A549 (cell line): ENCODE measurements around the gene CD83. TPM values are rescaled to one million over a fixed set of nuclear protein-coding genes. Genes with fewer than 3 reads are reported as not detected.
A peak's percentile ranks its signal among the peaks of the same experiment; 100 is the strongest.

ENCODE experiments used
- ATAC-seq, 2 experiments: fragments of 200-7000 bp in 1 of 2; fragments of >200 bp in 1 of 2; cut with Nextera tagmentation in 1 of 2; cut with Tn5 transposase in 1 of 2; 3 replicates each; pipeline versions ENCODE4 v1.8.0 to v1.9.1; 2018 to 2020; ENCODE audit warnings: mild to moderate bottlenecking in 1 of 2, moderate library complexity in 1 of 2
- CTCF ChIA-PET: fragments of 300-600 bp; sonication (Branson Sonifier 250); formaldehyde crosslinking; extraction: SDS; loops from one replicate; lab custom pipeline; 2021; ENCODE audit warnings: antibody characterized with exemption, inconsistent platforms; lab: Yijun Ruan, JAX
- POLR2A ChIA-PET: fragments of 350-600 bp; formaldehyde crosslinking; extraction: SDS; loops from one replicate; lab custom pipeline; 2021; ENCODE audit warnings: antibody characterized with exemption, inconsistent platforms; lab: Yijun Ruan, JAX
- DNase-seq, 2 experiments: peaks; one replicate each; pipeline versions ENCODE4 v3.0.0 to v3.0.0-alpha.2; 2011 to 2016; ENCODE audit warnings: low read depth in 1 of 2, low spot score in 1 of 2
- FAIRE-seq: peaks from 2 replicates; lab custom pipeline; 2011; peaks lifted over from hg19 to GRCh38; lab: Jason Lieb, UNC
- H3K27ac ChIP-seq, 2 experiments: fragments of >200 bp; sonication (Bioruptor Twin); formaldehyde crosslinking; 3 replicates each; pipeline ENCODE4 v1.5.1; 2016 to 2017
- H3K4me1 ChIP-seq: fragments of >200 bp; sonication (Bioruptor Twin); formaldehyde crosslinking; 3 replicates; pipeline ENCODE4 v1.6.1; 2016
- H3K4me2 ChIP-seq: fragments of >200 bp; sonication (Bioruptor Twin); formaldehyde crosslinking; 3 replicates; pipeline ENCODE4 v1.6.1; 2016
- H3K4me3 ChIP-seq: fragments of >200 bp; sonication (Bioruptor Twin); formaldehyde crosslinking; 3 replicates; pipeline ENCODE4 v1.5.1; 2016
- H3K9me3 ChIP-seq: fragments of >200 bp; sonication (Bioruptor Twin); formaldehyde crosslinking; 3 replicates; pipeline ENCODE4 v1.6.1; 2016
- BCL3 ChIP-seq: fragments of >200 bp; sonication (Bioruptor Twin); formaldehyde crosslinking; IDR thresholded peaks from 3 replicates; pipeline ENCODE4 v1.6.1; 2016
- CBX2 ChIP-seq: fragments of 200-600 bp; sonication (generic); IDR thresholded peaks from 2 replicates; pipeline ENCODE4 v1.6.1; 2016; ENCODE audit warnings: low read depth, mild to moderate bottlenecking, borderline replicate concordance
- CEBPB ChIP-seq, 2 experiments: fragments of >200 bp in 1 of 2; sonication (Bioruptor Twin) in 1 of 2; formaldehyde crosslinking in 1 of 2; IDR thresholded peaks; 2 replicates each; pipeline ENCODE4 v1.6.1; 2012 to 2016
- CHD2 ChIP-seq: fragments of 150-350 bp; IDR thresholded peaks from 2 replicates; pipeline ENCODE4 v1.6.1; 2014; ENCODE audit warnings: low read length; ENCODE audit not compliant: partially characterized antibody
- CHD4 ChIP-seq: fragments of 200-600 bp; sonication (generic); IDR thresholded peaks from 2 replicates; pipeline ENCODE4 v1.6.1; 2016; ENCODE audit warnings: antibody characterized with exemption, mild to moderate bottlenecking, borderline replicate concordance
- FOSL2 ChIP-seq, 2 experiments: fragments of 450-650 bp in 1 of 2; fragments of >200 bp in 1 of 2; sonication (Bioruptor Twin) in 1 of 2; formaldehyde crosslinking; IDR thresholded peaks; 2 replicates each; pipeline versions ENCODE4 v1.5.0 to v1.6.1; 2016 to 2020; ENCODE audit warnings: mild to moderate bottlenecking in 1 of 2, moderate library complexity in 1 of 2
- FOXS1 ChIP-seq: fragments of 250-450 bp; sonication (Bioruptor Pico); IDR thresholded peaks from 2 replicates; pipeline ENCODE4 v1.5.0; 2020; ENCODE audit warnings: mild to moderate bottlenecking, moderate library complexity
- GATA3 ChIP-seq: IDR thresholded peaks from 2 replicates; pipeline ENCODE4 v1.6.1; 2012; ENCODE audit warnings: borderline replicate concordance
- HES2 ChIP-seq: fragments of >200 bp; sonication (Bioruptor Twin); formaldehyde crosslinking; IDR thresholded peaks from 2 replicates; pipeline ENCODE4 v1.6.1; 2016
- HMGXB4 ChIP-seq: fragments of 250-450 bp; sonication (Bioruptor Pico); IDR thresholded peaks from 2 replicates; pipeline ENCODE4 v1.5.0; 2021; ENCODE audit warnings: mild to moderate bottlenecking, moderate library complexity, borderline replicate concordance
- HOXA7 ChIP-seq: fragments of 250-450 bp; sonication (Bioruptor Pico); IDR thresholded peaks from 2 replicates; pipeline ENCODE4 v1.5.0; 2020; ENCODE audit warnings: mild to moderate bottlenecking, moderate library complexity
- JUNB ChIP-seq: fragments of >200 bp; sonication (Bioruptor Twin); formaldehyde crosslinking; IDR thresholded peaks from 2 replicates; pipeline ENCODE4 v1.6.1; 2016
- KDM1A ChIP-seq: fragments of 200-600 bp; sonication (generic); IDR thresholded peaks from 2 replicates; pipeline ENCODE4 v1.6.1; 2016; ENCODE audit warnings: low read depth, mild to moderate bottlenecking
- KDM5A ChIP-seq: fragments of 200-600 bp; sonication (generic); IDR thresholded peaks from 2 replicates; pipeline ENCODE4 v1.6.1; 2016; ENCODE audit warnings: antibody characterized with exemption, mild to moderate bottlenecking
- POLR2A ChIP-seq: IDR thresholded peaks from 2 replicates; pipeline ENCODE4 v1.6.1; 2012; ENCODE audit warnings: mild to moderate bottlenecking, low read length
- POLR2AphosphoS2 ChIP-seq: conservative IDR thresholded peaks from 2 replicates; pipeline ENCODE4 v1.6.1; 2012; ENCODE audit warnings: low read length, improper control_type of control experiment, inconsistent platforms
- RAD21 ChIP-seq, 2 experiments: fragments of >200 bp in 1 of 2; sonication (Bioruptor Twin) in 1 of 2; formaldehyde crosslinking in 1 of 2; IDR thresholded peaks in 1 of 2; conservative IDR thresholded peaks in 1 of 2; 2 replicates in 1 of 2; 3 replicates in 1 of 2; pipeline ENCODE4 v1.6.1; 2012 to 2018; ENCODE audit warnings: inconsistent platforms in 1 of 2
- RNF2 ChIP-seq: fragments of 200-600 bp; sonication (generic); IDR thresholded peaks from 2 replicates; pipeline ENCODE4 v1.6.1; 2016; ENCODE audit warnings: low read depth, mild to moderate bottlenecking, antibody characterized with exemption, moderate library complexity, borderline replicate concordance
- SMC3 ChIP-seq: fragments of >200 bp; sonication (Bioruptor Twin); formaldehyde crosslinking; IDR thresholded peaks from 3 replicates; pipeline ENCODE4 v1.6.1; 2018; ENCODE audit warnings: inconsistent platforms
- ZC3H11A ChIP-seq: fragments of 450-650 bp; IDR thresholded peaks from 2 replicates; pipeline ENCODE4 v1.6.1; 2014; ENCODE audit warnings: antibody characterized with exemption, mild to moderate bottlenecking
- WGBS: methylation state at CpG from one replicate; pipeline ENCODE4 v1.1.6; 2017; ENCODE audit errors: missing lambda C conversion rate; 5-methylcytosine and 5-hydroxymethylcytosine counted together
- polyA plus RNA-seq, 4 experiments: library from polyadenylated mRNA; depleted of rRNA in 3 of 4; stranded (reverse); fragments of >200 nt; fragmentation: RNase III in 1 of 4; extraction: RNeasy Plus Mini Kit Qiagen cat#74134 plus additional on column Dnase treatment in 1 of 4; gene quantifications; 2 replicates in 3 of 4; 3 replicates in 1 of 4; pipeline ENCODE4 v1.2.3, GENCODE V29; 2011 to 2017

CD83 gene
- polyA plus RNA-seq, 2 of the 4 experiments (the other 2 are of a cell fraction) = 0.79 to 0.94 TPM

GRCh38 chr6:14176429-14176828 is 58.9 kb downstream of the CD83 start:
- DNase-seq (no peak), ATAC-seq (no peak), FAIRE-seq (no peak)
- TF ChIP-seq KDM1A (no peak), HES2 (no peak), CHD2 (no peak), POLR2AphosphoS2 (no peak)
- ChIA-PET CTCF (no interaction called here), POLR2A (no interaction called here)
- H3K4me1 ChIP-seq = no peaks in the 10 kb centered on the region
- no peak overlapping the region for H3K27ac ChIP-seq
- WGBS = 60% methylated on average over 7 of the region's 7 CpGs
- H3K4me2 ChIP-seq = no peak overlapping the region
- peaks cover under 1% of the 10 kb centered on the region; the same call in 2 of the 3 replicates for H3K9me3 ChIP-seq
- no peak overlapping the region for H3K4me3 ChIP-seq

- no peak overlapping the region for H3K4me2 ChIP-seq
- ATAC-seq = no peak
- no peak for FAIRE-seq
- 58% methylated on average over 6 of the region's 6 CpGs for WGBS
- H3K9me3 ChIP-seq = no peaks in the 10 kb centered on the region
- CTCF ChIA-PET = no interaction called here
- POLR2A ChIA-PET = no interaction called here
- H3K4me3 ChIP-seq = no peak overlapping the region
- H3K27ac ChIP-seq = no peak overlapping the region
- DNase-seq = no peak
- TF ChIP-seq SMC3 = no peak
- no peak for TF ChIP-seq JUNB
- TF ChIP-seq ZC3H11A = no peak
- no peak for TF ChIP-seq FOXS1 (CRISPR knock-in tag)
- no peaks in the 10 kb centered on the region for H3K4me1 ChIP-seq
Observed at GRCh38 chr6:14177413-14178082, 60.0 kb downstream of the CD83 start.

- ATAC-seq = no peak
- H3K4me1 ChIP-seq = no peaks in the 10 kb centered on the region
- DNase-seq = peak in 1 of 2 experiments; percentile 3
- H3K27ac ChIP-seq = no peak overlapping the region
- no peaks in the 10 kb centered on the region for H3K9me3 ChIP-seq
- no peak overlapping the region for H3K4me2 ChIP-seq
- no peak overlapping the region for H3K4me3 ChIP-seq
- CTCF ChIA-PET = no interaction called here
- no peak for TF ChIP-seq RAD21 (conservative IDR thresholded peaks at IDR 0.05 in 1 of 2, IDR thresholded peaks at IDR 0.05 in 1 of 2)
- no peak for FAIRE-seq
- WGBS = 58% methylated on average over 5 of the region's 5 CpGs
- POLR2A ChIA-PET = no interaction called here
Observed at GRCh38 chr6:14178083-14178445, 60.5 kb downstream of the CD83 start.

GRCh38 chr6:14180609-14181008 is 63.0 kb downstream of the CD83 start:
- no peak for ATAC-seq
- WGBS = 14% methylated on average over 2 of the region's 2 CpGs
- DNase-seq = no peak
- Histone ChIP-seq H3K4me2 (no peak overlapping the region), H3K4me3 (no peak overlapping the region), H3K9me3 (no peaks in the 10 kb centered on the region), H3K27ac (no peak overlapping the region), H3K4me1 (no peaks in the 10 kb centered on the region)
- TF ChIP-seq FOSL2 (IDR thresholded peaks at IDR 0.05) = no peak
- no peak for TF ChIP-seq FOSL2 (CRISPR knock-in tag; IDR thresholded peaks at IDR 0.05)
- TF ChIP-seq RNF2 = no peak
- TF ChIP-seq FOXS1 (CRISPR knock-in tag) = no peak
- TF ChIP-seq HES2 = no peak
- TF ChIP-seq CHD4 = no peak
- no peak for TF ChIP-seq POLR2A
- TF ChIP-seq CHD2 = no peak
- no peak for TF ChIP-seq HMGXB4 (CRISPR knock-in tag)
- TF ChIP-seq KDM5A = no peak
- no peak for TF ChIP-seq HOXA7 (CRISPR knock-in tag)
- TF ChIP-seq CEBPB (IDR thresholded peaks at IDR 0.05) = no peak
- TF ChIP-seq BCL3 = no peak
- TF ChIP-seq JUNB = no peak
- no peak for TF ChIP-seq CBX2
- no peak for TF ChIP-seq GATA3
- FAIRE-seq = no peak
- POLR2A ChIA-PET = no interaction called here
- CTCF ChIA-PET = no interaction called here
